DND-41 (cell line): Measurements from ENCODE around the gene LYPD3.

ENCODE experiments used
- EZH2 ChIP-seq: IDR thresholded peaks from 3 replicates; pipeline ENCODE4 v1.6.1; 2012; ENCODE audit warnings: borderline replicate concordance, low read depth, mild to moderate bottlenecking, moderate library complexity, low read length, inconsistent platforms; ENCODE audit not compliant: severe bottlenecking
- TF ChIP-seq, protein P1 (sequence below): IDR thresholded peaks from 2 replicates; pipeline ENCODE4 v1.5.1; 2012; ENCODE audit warnings: borderline replicate concordance, low read length, moderate library complexity, mild to moderate bottlenecking; ENCODE audit not compliant: poor library complexity, severe bottlenecking; ENCODE audit errors: extremely low read depth

GRCh38 chr19:43441716-43442115 lies 23.7 kb downstream of the LYPD3 start:
- TF ChIP-seq, protein P1, sequence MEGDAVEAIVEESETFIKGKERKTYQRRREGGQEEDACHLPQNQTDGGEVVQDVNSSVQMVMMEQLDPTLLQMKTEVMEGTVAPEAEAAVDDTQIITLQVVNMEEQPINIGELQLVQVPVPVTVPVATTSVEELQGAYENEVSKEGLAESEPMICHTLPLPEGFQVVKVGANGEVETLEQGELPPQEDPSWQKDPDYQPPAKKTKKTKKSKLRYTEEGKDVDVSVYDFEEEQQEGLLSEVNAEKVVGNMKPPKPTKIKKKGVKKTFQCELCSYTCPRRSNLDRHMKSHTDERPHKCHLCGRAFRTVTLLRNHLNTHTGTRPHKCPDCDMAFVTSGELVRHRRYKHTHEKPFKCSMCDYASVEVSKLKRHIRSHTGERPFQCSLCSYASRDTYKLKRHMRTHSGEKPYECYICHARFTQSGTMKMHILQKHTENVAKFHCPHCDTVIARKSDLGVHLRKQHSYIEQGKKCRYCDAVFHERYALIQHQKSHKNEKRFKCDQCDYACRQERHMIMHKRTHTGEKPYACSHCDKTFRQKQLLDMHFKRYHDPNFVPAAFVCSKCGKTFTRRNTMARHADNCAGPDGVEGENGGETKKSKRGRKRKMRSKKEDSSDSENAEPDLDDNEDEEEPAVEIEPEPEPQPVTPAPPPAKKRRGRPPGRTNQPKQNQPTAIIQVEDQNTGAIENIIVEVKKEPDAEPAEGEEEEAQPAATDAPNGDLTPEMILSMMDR = no peak
- no peak for TF ChIP-seq EZH2
